CD4-positive, alpha-beta memory T cell (primary cell): ENCODE results near the gene MUC12. TPM values are rescaled to one million over a fixed set of nuclear protein-coding genes. Genes with fewer than 3 reads are reported as not detected.
"Not testable (repeated sequence)": the region's sequence is repeated elsewhere in the genome, so short reads cannot be mapped to it uniquely, and the experiment has no call there.

Experiments used
- CTCF ChIA-PET: fragments of 350-600 bp; sonication (Branson Sonifier 250); formaldehyde crosslinking; loops from one replicate; lab custom pipeline; 2021; ENCODE audit warnings: inconsistent platforms; ENCODE audit not compliant: partially characterized antibody; lab: Charles Lee
- POLR2A ChIA-PET: fragments of 350-600 bp; sonication (Branson Sonifier 250); formaldehyde crosslinking; loops from one replicate; lab custom pipeline; 2021; ENCODE audit not compliant: partially characterized antibody; lab: Charles Lee
- DNase-seq, 5 donors: peaks; one replicate each; pipeline versions ENCODE4 v3.0.0 to v3.0.0-alpha.2; 2020 to 2022; ENCODE audit warnings: mixed read lengths in 1 of 5
- H3K27ac ChIP-seq: one replicate; pipeline ENCODE4 v1.7.0; 2013; ENCODE audit warnings: low read depth, low read length
- H3K27me3 ChIP-seq: 2 replicates; pipeline ENCODE4 v1.7.0; 2013; ENCODE audit warnings: mild to moderate bottlenecking, low read length, moderate library complexity; ENCODE audit not compliant: insufficient read depth
- H3K36me3 ChIP-seq: 2 replicates; pipeline ENCODE4 v1.7.0; 2013; ENCODE audit warnings: mild to moderate bottlenecking, low read length, moderate library complexity; ENCODE audit not compliant: insufficient read depth
- H3K4me1 ChIP-seq: 2 replicates; pipeline ENCODE4 v1.7.0; 2013; ENCODE audit warnings: mild to moderate bottlenecking, low read length, moderate library complexity; ENCODE audit not compliant: insufficient read depth
- H3K4me3 ChIP-seq, 2 donors: one replicate each; pipeline ENCODE4 v1.7.0; 2013; ENCODE audit warnings: low read length in 2 of 2, mild to moderate bottlenecking in 1 of 2
- H3K9me3 ChIP-seq, 2 donors: one replicate each; pipeline ENCODE4 v1.7.0; 2013; ENCODE audit warnings: low read length in 2 of 2, control low read depth in 1 of 2; ENCODE audit not compliant: control insufficient read depth in 1 of 2
- H3K27ac Mint-ChIP-seq, 7 donors: one replicate each; pipeline ENCODE4 v1.8.0; 2020 to 2021; ENCODE audit warnings: mixed read lengths in 7 of 7, mild to moderate bottlenecking in 6 of 7, inconsistent platforms in 3 of 7, moderate library complexity in 3 of 7
- H3K27me3 Mint-ChIP-seq, 2 donors: one replicate each; pipeline ENCODE4 v1.8.0; 2020 to 2021; ENCODE audit warnings: mixed read lengths in 2 of 2
- H3K36me3 Mint-ChIP-seq, 2 donors: one replicate each; pipeline ENCODE4 v1.8.0; 2020 to 2021; ENCODE audit warnings: mixed read lengths in 2 of 2, inconsistent platforms in 1 of 2, mild to moderate bottlenecking in 1 of 2
- H3K4me1 Mint-ChIP-seq, 4 donors: one replicate each; pipeline ENCODE4 v1.8.0; 2020 to 2021; ENCODE audit warnings: mixed read lengths in 4 of 4, mild to moderate bottlenecking in 1 of 4
- H3K4me3 Mint-ChIP-seq, 8 donors: one replicate each; pipeline ENCODE4 v1.8.0; 2020 to 2021; ENCODE audit warnings: mixed read lengths in 8 of 8, mild to moderate bottlenecking in 7 of 8, moderate library complexity in 6 of 8, inconsistent platforms in 3 of 8
- H3K9me3 Mint-ChIP-seq, 8 donors: one replicate each; pipeline ENCODE4 v1.8.0; 2020 to 2021; ENCODE audit warnings: mixed read lengths in 8 of 8, mild to moderate bottlenecking in 5 of 8, inconsistent platforms in 3 of 8, moderate library complexity in 1 of 8
- intact Hi-C: fragments of 100-400 bp; cut with micrococcal nuclease; formaldehyde crosslinking; loops from one replicate; pipeline ENCODE4 v1.15.1; 2023
- polyA plus RNA-seq, 2 donors: library from polyadenylated mRNA; unstranded; fragments of 300-500 nt; fragmentation: Illumina TruSeq; gene quantifications; one replicate each; pipeline ENCODE4 v1.2.3, GENCODE V29; 2021
- total RNA-seq, 2 experiments: library from RNA; stranded (reverse); gene quantifications; one replicate each; pipeline ENCODE4 v1.2.3, GENCODE V29; 2021

The MUC12 gene
- total and polyA plus RNA-seq, 4 experiments from 2014 or later, result 0.45 TPM; not detected in 3

DNA sequence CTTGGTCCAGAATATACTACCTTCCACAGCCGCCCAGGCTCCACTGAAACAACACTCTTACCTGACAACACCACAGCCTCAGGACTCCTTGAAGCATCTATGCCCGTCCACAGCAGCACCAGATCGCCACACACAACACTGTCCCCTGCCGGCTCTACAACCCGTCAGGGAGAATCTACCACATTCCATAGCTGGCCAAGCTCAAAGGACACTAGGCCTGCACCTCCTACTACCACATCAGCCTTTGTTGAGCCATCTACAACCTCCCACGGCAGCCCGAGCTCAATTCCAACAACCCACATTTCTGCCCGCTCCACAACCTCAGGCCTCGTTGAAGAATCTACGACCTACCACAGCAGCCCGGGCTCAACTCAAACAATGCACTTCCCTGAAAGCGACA is 22.9 kb downstream of the MUC12 start:
- CTCF ChIA-PET, result not testable (repeated sequence)

DNA sequence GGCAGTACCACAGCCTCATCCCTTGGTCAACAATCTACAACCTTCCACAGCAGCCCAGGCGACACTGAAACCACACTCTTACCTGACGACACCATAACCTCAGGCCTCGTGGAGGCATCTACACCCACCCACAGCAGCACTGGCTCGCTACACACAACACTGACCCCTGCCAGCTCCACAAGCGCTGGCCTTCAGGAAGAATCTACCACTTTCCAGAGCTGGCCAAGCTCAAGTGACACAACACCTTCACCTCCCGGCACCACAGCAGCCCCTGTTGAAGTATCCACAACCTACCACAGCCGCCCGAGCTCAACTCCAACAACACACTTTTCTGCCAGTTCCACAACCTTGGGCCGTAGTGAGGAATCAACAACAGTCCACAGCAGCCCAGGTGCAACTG is 25.3 kb downstream of the MUC12 start:
- H3K4me3 ChIP-seq, H3K9me3 Mint-ChIP-seq, H3K9me3 ChIP-seq, H3K36me3 Mint-ChIP-seq, H3K4me1 Mint-ChIP-seq, POLR2A ChIA-PET, DNase-seq, intact Hi-C loops, H3K27me3 ChIP-seq, H3K27ac ChIP-seq, H3K36me3 ChIP-seq, H3K4me3 Mint-ChIP-seq, CTCF ChIA-PET, H3K27me3 Mint-ChIP-seq, H3K27ac Mint-ChIP-seq, H3K4me1 ChIP-seq: not testable (repeated sequence)

More for the DNA sequence above, 22.9 kb downstream of the MUC12 start:
- H3K27me3 Mint-ChIP-seq, H3K27ac Mint-ChIP-seq, H3K4me3 ChIP-seq, H3K4me1 Mint-ChIP-seq, H3K9me3 Mint-ChIP-seq, H3K4me3 Mint-ChIP-seq, H3K4me1 ChIP-seq, H3K27me3 ChIP-seq, H3K36me3 Mint-ChIP-seq, H3K27ac ChIP-seq, H3K36me3 ChIP-seq, intact Hi-C loops, H3K9me3 ChIP-seq, DNase-seq, POLR2A ChIA-PET: not testable (repeated sequence)

DNA sequence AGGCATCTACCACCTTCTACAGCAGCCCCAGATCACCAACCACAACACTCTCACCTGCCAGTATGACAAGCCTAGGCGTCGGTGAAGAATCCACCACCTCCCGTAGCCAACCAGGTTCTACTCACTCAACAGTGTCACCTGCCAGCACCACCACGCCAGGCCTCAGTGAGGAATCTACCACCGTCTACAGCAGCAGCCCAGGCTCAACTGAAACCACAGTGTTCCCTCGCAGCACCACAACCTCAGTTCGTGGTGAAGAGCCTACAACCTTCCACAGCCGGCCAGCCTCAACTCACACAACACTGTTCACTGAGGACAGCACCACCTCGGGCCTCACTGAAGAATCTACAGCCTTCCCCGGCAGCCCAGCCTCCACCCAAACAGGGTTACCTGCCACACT is 29.2 kb downstream of the MUC12 start:
- CTCF ChIA-PET, H3K9me3 Mint-ChIP-seq, H3K4me3 ChIP-seq, DNase-seq, H3K4me1 Mint-ChIP-seq, H3K9me3 ChIP-seq, intact Hi-C loops, H3K27me3 Mint-ChIP-seq, H3K4me1 ChIP-seq, H3K4me3 Mint-ChIP-seq, H3K36me3 Mint-ChIP-seq, H3K27ac ChIP-seq, H3K27me3 ChIP-seq, POLR2A ChIA-PET, H3K36me3 ChIP-seq, H3K27ac Mint-ChIP-seq: not testable (repeated sequence)

DNA sequence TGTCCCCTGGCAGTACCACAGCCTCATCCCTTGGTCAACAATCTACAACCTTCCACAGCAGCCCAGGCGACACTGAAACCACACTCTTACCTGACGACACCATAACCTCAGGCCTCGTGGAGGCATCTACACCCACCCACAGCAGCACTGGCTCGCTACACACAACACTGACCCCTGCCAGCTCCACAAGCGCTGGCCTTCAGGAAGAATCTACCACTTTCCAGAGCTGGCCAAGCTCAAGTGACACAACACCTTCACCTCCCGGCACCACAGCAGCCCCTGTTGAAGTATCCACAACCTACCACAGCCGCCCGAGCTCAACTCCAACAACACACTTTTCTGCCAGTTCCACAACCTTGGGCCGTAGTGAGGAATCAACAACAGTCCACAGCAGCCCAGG is 30.0 kb downstream of the MUC12 start:
- H3K9me3 Mint-ChIP-seq, intact Hi-C loops, H3K27me3 Mint-ChIP-seq, CTCF ChIA-PET, H3K4me3 ChIP-seq, H3K36me3 Mint-ChIP-seq, H3K27ac Mint-ChIP-seq, H3K27me3 ChIP-seq, H3K9me3 ChIP-seq, DNase-seq, H3K4me1 ChIP-seq, H3K4me1 Mint-ChIP-seq, H3K36me3 ChIP-seq, H3K27ac ChIP-seq, POLR2A ChIA-PET, H3K4me3 Mint-ChIP-seq: not testable (repeated sequence)

DNA sequence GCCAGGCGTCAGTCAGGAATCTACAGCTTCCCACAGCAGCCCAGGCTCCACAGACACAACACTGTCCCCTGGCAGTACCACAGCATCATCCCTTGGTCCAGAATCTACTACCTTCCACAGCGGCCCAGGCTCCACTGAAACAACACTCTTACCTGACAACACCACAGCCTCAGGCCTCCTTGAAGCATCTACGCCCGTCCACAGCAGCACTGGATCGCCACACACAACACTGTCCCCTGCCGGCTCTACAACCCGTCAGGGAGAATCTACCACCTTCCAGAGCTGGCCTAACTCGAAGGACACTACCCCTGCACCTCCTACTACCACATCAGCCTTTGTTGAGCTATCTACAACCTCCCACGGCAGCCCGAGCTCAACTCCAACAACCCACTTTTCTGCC is 30.7 kb downstream of the MUC12 start:
- intact Hi-C loops, result not testable (repeated sequence)

DNA sequence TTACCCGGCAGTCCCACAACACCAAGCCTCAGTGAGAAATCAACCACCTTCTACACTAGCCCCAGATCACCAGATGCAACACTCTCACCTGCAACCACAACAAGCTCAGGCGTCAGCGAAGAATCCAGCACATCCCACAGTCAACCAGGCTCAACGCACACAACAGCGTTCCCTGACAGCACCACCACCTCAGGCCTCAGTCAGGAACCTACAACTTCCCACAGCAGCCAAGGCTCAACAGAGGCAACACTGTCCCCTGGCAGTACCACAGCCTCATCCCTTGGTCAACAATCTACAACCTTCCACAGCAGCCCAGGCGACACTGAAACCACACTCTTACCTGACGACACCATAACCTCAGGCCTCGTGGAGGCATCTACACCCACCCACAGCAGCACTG is 33.0 kb downstream of the MUC12 start:
- H3K36me3 Mint-ChIP-seq, H3K9me3 ChIP-seq, intact Hi-C loops, H3K27me3 Mint-ChIP-seq, H3K27ac Mint-ChIP-seq, H3K9me3 Mint-ChIP-seq, H3K4me1 ChIP-seq, H3K4me1 Mint-ChIP-seq, H3K36me3 ChIP-seq, CTCF ChIA-PET, H3K27ac ChIP-seq, H3K4me3 ChIP-seq, DNase-seq, H3K4me3 Mint-ChIP-seq, POLR2A ChIA-PET, H3K27me3 ChIP-seq: not testable (repeated sequence)

More for the DNA sequence above, 30.7 kb downstream of the MUC12 start:
- H3K27me3 ChIP-seq, H3K27ac ChIP-seq, H3K36me3 Mint-ChIP-seq, CTCF ChIA-PET, H3K4me3 ChIP-seq, H3K4me1 Mint-ChIP-seq, H3K27ac Mint-ChIP-seq, H3K4me1 ChIP-seq, H3K9me3 ChIP-seq, POLR2A ChIA-PET, H3K27me3 Mint-ChIP-seq, H3K4me3 Mint-ChIP-seq, H3K36me3 ChIP-seq, DNase-seq, H3K9me3 Mint-ChIP-seq: not testable (repeated sequence)

DNA sequence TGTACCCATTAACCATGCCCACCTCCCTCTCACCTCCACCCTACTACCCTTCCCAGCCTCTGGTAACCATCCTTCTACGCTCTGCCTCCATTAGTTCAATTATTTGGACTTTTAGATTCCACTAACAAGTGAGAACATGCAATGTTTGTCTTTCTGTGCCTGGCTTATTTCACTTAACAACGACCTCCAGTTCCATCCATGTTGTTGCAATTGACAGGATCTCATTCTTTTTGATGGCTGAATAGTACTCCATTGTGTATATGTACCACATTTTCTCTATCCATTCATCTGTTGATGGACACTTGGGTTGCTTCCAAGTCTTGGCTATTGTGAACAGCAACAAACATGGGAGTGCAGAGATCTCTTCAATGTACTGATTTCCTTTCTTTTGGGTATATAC is 38.0 kb downstream of the MUC12 start:
- intact Hi-C loops, H3K27me3 ChIP-seq, H3K9me3 ChIP-seq, H3K27ac ChIP-seq, CTCF ChIA-PET, H3K36me3 ChIP-seq, H3K27me3 Mint-ChIP-seq, H3K27ac Mint-ChIP-seq, H3K9me3 Mint-ChIP-seq, H3K4me3 Mint-ChIP-seq, H3K4me1 Mint-ChIP-seq, POLR2A ChIA-PET, H3K4me1 ChIP-seq, DNase-seq, H3K4me3 ChIP-seq: not testable (repeated sequence)
- peaks cover 9 to 25% of the 10 kb centered on the region in 2 donors for H3K36me3 Mint-ChIP-seq

DNA sequence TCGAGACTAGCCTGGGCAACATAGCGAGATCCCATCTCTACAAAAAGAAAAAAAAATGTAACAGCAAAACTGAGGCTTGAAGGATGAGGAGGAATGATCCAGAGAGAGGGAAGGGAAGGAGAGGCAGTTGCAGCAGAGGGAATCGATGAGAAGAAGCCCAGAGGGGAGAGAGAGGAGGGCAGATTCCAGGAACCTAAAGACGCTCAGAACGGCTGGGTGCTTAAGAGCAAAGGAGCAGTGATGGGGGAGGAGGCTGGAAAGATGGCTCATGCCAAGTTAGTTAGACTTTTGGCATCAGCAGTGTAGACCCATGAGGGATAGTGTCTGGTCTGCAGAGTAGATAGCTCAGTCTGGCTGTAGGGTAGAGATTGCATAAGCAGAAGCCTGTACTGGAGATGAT is 40.3 kb downstream of the MUC12 start:
- no peaks in the 10 kb centered on the region for H3K27me3 Mint-ChIP-seq
- Histone ChIP-seq H3K4me3 (no peak overlapping the region), H3K36me3 (no peaks in the 10 kb centered on the region), H3K4me1 (no peaks in the 10 kb centered on the region), H3K9me3 (no peaks in the 10 kb centered on the region), H3K27me3 (no peaks in the 10 kb centered on the region), H3K27ac (no peak overlapping the region)
- no peak overlapping the region for H3K4me3 Mint-ChIP-seq
- intact Hi-C loops, result no loop called here
- DNase-seq, result no peak
- POLR2A ChIA-PET, result no interaction called here
- no peaks in the 10 kb centered on the region for H3K9me3 Mint-ChIP-seq
- H3K27ac Mint-ChIP-seq, result no peak overlapping the region
- H3K4me1 Mint-ChIP-seq, result peaks cover 0 to 3% (median 0%) of the 10 kb centered on the region in 4 donors
- CTCF ChIA-PET, result no interaction called here
- H3K36me3 Mint-ChIP-seq, result peaks cover 16 to 31% of the 10 kb centered on the region in 2 donors
